ENCODE results near the gene LCN9.

- no peak for TF ChIP-seq CTCF (IDR thresholded peaks at IDR 0.05)
- TF ChIP-seq POLR2A (IDR thresholded peaks at IDR 0.05), result no peak
- TF ChIP-seq EP300 (IDR thresholded peaks at IDR 0.05), result no peak
These were observed 48.3 kb downstream of the LCN9 start for GRCh38 chr9:135711391-135711790.
